SK-N-MC (cell line): ENCODE measurements around the gene GRPEL1.

Experiments
- DNase-seq: peaks from one replicate; pipeline ENCODE4 v3.0.0-alpha.2; 2011; ENCODE audit warnings: low read depth, low spot score
- H3K27ac ChIP-seq: fragments of 200-600 bp; sonication (generic); 2 replicates; pipeline ENCODE4 v1.5.1; 2016; ENCODE audit warnings: mixed run types
- H3K36me3 ChIP-seq: fragments of 200-600 bp; sonication (generic); 2 replicates; pipeline ENCODE4 v1.6.1; 2017; ENCODE audit warnings: antibody characterized with exemption, low read length, mixed read lengths; ENCODE audit not compliant: insufficient read depth
- H3K4me3 ChIP-seq: fragments of 200-600 bp; sonication (generic); 2 replicates; pipeline ENCODE4 v1.5.1; 2016
- H3K9ac ChIP-seq: fragments of 200-600 bp; sonication (generic); 2 replicates; pipeline ENCODE4 v1.8.0; 2017; ENCODE audit warnings: mixed run types, mixed read lengths; ENCODE audit not compliant: insufficient read length
- H3K9me3 ChIP-seq: fragments of 200-600 bp; sonication (generic); 2 replicates; pipeline ENCODE4 v1.6.1; 2017; ENCODE audit warnings: low read depth, mild to moderate bottlenecking, antibody characterized with exemption, low read length, moderate library complexity, mixed read lengths
- EZH2 ChIP-seq: fragments of 200-600 bp; sonication (generic); IDR thresholded peaks from one replicate; pipeline ENCODE4 v1.6.1; 2017; ENCODE audit warnings: antibody characterized with exemption
- FOXP2 ChIP-seq: optimal IDR thresholded peaks from 2 replicates; pipeline ENCODE3; 2011; ENCODE audit warnings: mild to moderate bottlenecking, moderate library complexity; ENCODE audit not compliant: insufficient read depth; ENCODE audit errors: extremely low read length, control extremely low read depth
- POLR2AphosphoS5 ChIP-seq: IDR thresholded peaks from 2 replicates; pipeline ENCODE4 v1.6.1; 2012; ENCODE audit warnings: mild to moderate bottlenecking, low read depth, low read length, borderline replicate concordance

GRPEL1 gene

GRCh38 chr4:7063362-7063761, 4.5 kb downstream of the GRPEL1 start:
- H3K4me3 ChIP-seq = no peak overlapping the region
- peaks cover 36% of the 10 kb centered on the region for H3K36me3 ChIP-seq
- H3K27ac ChIP-seq = no peak overlapping the region
- H3K9ac ChIP-seq = no peak overlapping the region
- H3K9me3 ChIP-seq = no peaks in the 10 kb centered on the region
- TF ChIP-seq EZH2 (no peak), POLR2AphosphoS5 (no peak), FOXP2 (no peak)
- no peak for DNase-seq

- TF ChIP-seq FOXP2 (no peak), POLR2AphosphoS5 (no peak), EZH2 (no peak)
- DNase-seq = no peak
- Histone ChIP-seq H3K9me3 (no peaks in the 10 kb centered on the region), H3K36me3 (peaks cover 36% of the 10 kb centered on the region), H3K27ac (no peak overlapping the region), H3K4me3 (no peak overlapping the region), H3K9ac (no peak overlapping the region)
Observed at GRCh38 chr4:7062816-7063215, 5.0 kb downstream of the GRPEL1 start.

DNA sequence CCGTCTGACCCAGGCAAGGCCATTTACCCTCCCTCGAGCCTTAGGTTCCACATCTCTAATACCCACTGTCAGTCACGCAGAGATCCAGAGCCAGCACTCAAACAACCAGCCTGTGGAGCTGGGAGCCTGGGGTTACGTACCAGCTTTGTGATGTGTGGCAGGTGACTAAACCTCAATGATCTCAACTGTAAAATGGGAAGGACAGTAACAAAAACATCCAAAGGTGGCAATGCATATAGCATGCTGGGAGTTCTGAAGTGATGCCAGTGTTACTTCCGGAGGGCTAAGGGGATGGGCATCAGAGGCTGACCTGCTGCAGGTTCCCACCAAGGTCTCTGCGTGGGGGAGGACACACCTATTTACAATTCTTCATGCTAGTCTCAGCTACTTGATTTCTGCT, 6.0 kb downstream of the GRPEL1 start:
- H3K9me3 ChIP-seq = no peaks in the 10 kb centered on the region
- DNase-seq = no peak
- TF ChIP-seq EZH2 (no peak), FOXP2 (no peak), POLR2AphosphoS5 (no peak)
- peaks cover 36% of the 10 kb centered on the region for H3K36me3 ChIP-seq
- H3K4me3 ChIP-seq = no peak overlapping the region
- no peak overlapping the region for H3K9ac ChIP-seq
- no peak overlapping the region for H3K27ac ChIP-seq

GRCh38 chr4:7060346-7061150, 7.3 kb downstream of the GRPEL1 start:
- no peak overlapping the region for H3K27ac ChIP-seq
- no peak for DNase-seq
- peaks cover 36% of the 10 kb centered on the region for H3K36me3 ChIP-seq
- H3K9ac ChIP-seq = no peak overlapping the region
- H3K4me3 ChIP-seq = no peak overlapping the region
- TF ChIP-seq POLR2AphosphoS5 (no peak), FOXP2 (no peak), EZH2 (no peak)
- no peaks in the 10 kb centered on the region for H3K9me3 ChIP-seq

GRCh38 chr4:7059662-7060061, 8.2 kb downstream of the GRPEL1 start:
- H3K9me3 ChIP-seq = no peaks in the 10 kb centered on the region
- TF ChIP-seq EZH2 = no peak
- TF ChIP-seq POLR2AphosphoS5 = no peak
- TF ChIP-seq FOXP2 = no peak
- no peak for DNase-seq
- no peak overlapping the region for H3K27ac ChIP-seq
- no peak overlapping the region for H3K4me3 ChIP-seq
- H3K36me3 ChIP-seq = peaks cover 32% of the 10 kb centered on the region
- no peak overlapping the region for H3K9ac ChIP-seq

GRCh38 chr4:7058792-7059191, 9.1 kb downstream of the GRPEL1 start:
- Histone ChIP-seq H3K9me3 (no peaks in the 10 kb centered on the region), H3K4me3 (no peak overlapping the region), H3K9ac (no peak overlapping the region), H3K36me3 (peaks cover 30% of the 10 kb centered on the region), H3K27ac (no peak overlapping the region)
- DNase-seq = no peak
- TF ChIP-seq FOXP2 (no peak), POLR2AphosphoS5 (no peak), EZH2 (no peak)

- TF ChIP-seq FOXP2 (no peak), EZH2 (no peak), POLR2AphosphoS5 (no peak)
- Histone ChIP-seq H3K36me3 (peaks cover 9% of the 10 kb centered on the region; the same call in 1 of the 2 replicates), H3K27ac (no peak overlapping the region), H3K4me3 (no peak overlapping the region), H3K9ac (no peak overlapping the region), H3K9me3 (no peaks in the 10 kb centered on the region)
- no peak for DNase-seq
Observed at GRCh38 chr4:7055990-7056325, 11.9 kb downstream of the GRPEL1 start.

DNA sequence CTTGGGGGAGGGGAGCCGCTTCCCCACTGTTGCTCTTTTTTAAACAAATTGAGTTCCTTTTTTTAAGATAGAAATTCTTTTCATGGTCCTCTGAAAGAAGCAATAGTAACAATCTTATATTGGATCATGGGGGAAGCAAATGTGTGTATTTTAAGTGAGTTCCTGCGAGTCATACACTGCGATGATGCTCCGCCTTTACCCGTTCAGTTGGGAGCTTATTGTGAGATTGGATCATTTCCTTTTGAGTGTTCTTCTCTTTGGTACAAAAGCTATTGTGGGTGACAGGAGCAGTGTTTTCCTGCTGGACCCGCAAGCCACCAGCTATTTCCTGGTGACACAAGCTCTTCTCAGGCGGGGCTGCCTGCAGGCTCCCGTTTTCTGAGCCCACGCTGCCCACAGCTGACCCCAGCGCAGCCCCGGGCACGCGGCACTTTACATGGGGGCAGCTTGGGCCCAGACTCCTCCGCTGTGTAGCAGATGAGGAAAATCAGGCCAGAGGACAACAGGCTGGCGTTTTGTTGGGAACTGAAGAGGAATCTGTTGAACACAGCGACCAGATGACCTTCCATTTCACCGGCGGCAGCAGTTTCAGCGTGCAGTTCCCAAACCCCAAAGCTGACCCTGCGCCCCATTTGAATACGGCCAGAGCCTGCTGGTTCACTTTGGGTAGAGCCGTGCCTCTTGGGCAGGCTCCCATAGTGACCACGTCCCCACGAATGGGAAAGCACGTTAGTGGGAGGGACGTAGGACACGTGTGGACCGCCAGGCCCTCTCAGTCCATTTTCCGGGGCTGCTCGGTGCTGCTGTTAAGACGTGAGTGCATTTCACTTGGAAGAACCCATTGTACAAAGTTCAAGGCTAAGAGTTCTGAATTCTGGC, 12.5 kb downstream of the GRPEL1 start:
- Histone ChIP-seq H3K9ac (no peak overlapping the region), H3K4me3 (no peak overlapping the region), H3K36me3 (peaks cover 4% of the 10 kb centered on the region; the same call in 1 of the 2 replicates), H3K9me3 (no peaks in the 10 kb centered on the region), H3K27ac (no peak overlapping the region)
- DNase-seq = no peak
- TF ChIP-seq FOXP2 = no peak
- no peak for TF ChIP-seq EZH2
- TF ChIP-seq POLR2AphosphoS5 = no peak
